Thyroid gland (tissue), 4 donors: ENCODE measurements around the gene KMT2B. TPM values are rescaled to one million over a fixed set of nuclear protein-coding genes. Genes with fewer than 3 reads are reported as not detected.
A peak's percentile ranks its signal among the peaks of the same experiment; 100 is the strongest.
"Not testable (repeated sequence)": the region's sequence is repeated elsewhere in the genome, so short reads cannot be mapped to it uniquely, and the experiment has no call there.

Experiments
- DNase-seq, 2 donors: peaks; one replicate each; pipeline ENCODE4 v3.0.0-alpha.2; 2019
- H3K27ac ChIP-seq, 3 donors: fragments of 200-600 bp; sonication (generic); 1 replicate in 2 of 3; 2 replicates in 1 of 3; pipeline ENCODE4 v1.5.1; 2016 to 2019; ENCODE audit warnings: mild to moderate bottlenecking in 1 of 3, moderate library complexity in 1 of 3
- H3K27me3 ChIP-seq: fragments of 200-600 bp; sonication (generic); one replicate; pipeline ENCODE4 v1.5.1; 2019
- H3K36me3 ChIP-seq, 2 donors: fragments of 200-600 bp; sonication (generic); one replicate each; pipeline ENCODE4 v1.5.1; 2016 to 2019
- H3K4me1 ChIP-seq, 2 donors: fragments of 200-600 bp; sonication (generic); one replicate each; pipeline ENCODE4 v1.5.1; 2017 to 2019
- H3K4me3 ChIP-seq, 3 donors: fragments of 200-600 bp; sonication (generic); replicated peaks in 1 of 3; 1 replicate in 2 of 3; 2 replicates in 1 of 3; pipeline ENCODE4 v1.5.1; 2016; ENCODE audit warnings: mild to moderate bottlenecking in 1 of 3
- H3K9me3 ChIP-seq: fragments of 200-600 bp; sonication (generic); one replicate; pipeline ENCODE4 v1.5.1; 2017
- POLR2A ChIP-seq, 2 donors: fragments of 450-650 bp; IDR thresholded peaks; one replicate each; pipeline ENCODE4 v1.6.1; 2017; ENCODE audit warnings: antibody characterized with exemption in 2 of 2, mild to moderate bottlenecking in 2 of 2, moderate library complexity in 1 of 2
- WGBS, 2 donors: methylation state at CpG; one replicate each; pipeline ENCODE4 v1.1.5; 2017; 5-methylcytosine and 5-hydroxymethylcytosine counted together
- intact Hi-C: fragments of 100-400 bp; cut with DNase I; formaldehyde crosslinking; loops from one replicate; pipeline ENCODE4 v1.15.1; 2023
- total RNA-seq, 4 donors: library from RNA; depleted of rRNA; stranded (reverse); fragments of >200 nt; gene quantifications; one replicate each; pipeline ENCODE4 v1.2.3, GENCODE V29; 2016
- TF ChIP-seq, protein P1 (sequence below), 6 experiments: fragments of 200-600 bp in 3 of 6; fragments of 450-650 bp in 3 of 6; sonication (generic) in 3 of 6; IDR thresholded peaks; one replicate each; pipeline ENCODE4 v1.5.1; 2016 to 2019; ENCODE audit warnings: antibody characterized with exemption in 6 of 6, mild to moderate bottlenecking in 2 of 6, inconsistent platforms in 1 of 6, moderate library complexity in 1 of 6

Gene KMT2B
- total RNA-seq, 4 donors from 2014 or later = 12.4 to 29.4 (median 19.7) TPM

DNA sequence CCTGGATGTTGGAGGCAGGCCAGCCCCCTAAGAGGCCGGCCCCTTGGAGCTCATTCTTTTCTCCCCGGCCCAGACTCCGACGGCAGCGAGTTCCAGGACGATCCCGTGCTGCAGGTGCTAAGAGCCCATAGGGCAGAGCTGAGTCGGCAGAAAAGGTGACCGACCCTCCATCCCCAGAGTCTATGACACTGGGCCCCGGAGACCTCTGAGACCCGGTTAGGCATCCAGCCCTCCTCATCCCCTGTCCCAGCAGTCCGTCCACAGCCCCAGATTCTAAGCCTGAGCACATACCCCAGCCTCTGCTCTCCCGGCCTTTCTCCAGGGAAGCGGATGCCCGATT, 50.2 kb downstream of the KMT2B start:
- DNase-seq = no peak
- WGBS, 2 donors = 57 to 69% methylated on average over 6 to 8 of the region's 15 CpGs
- TF ChIP-seq, protein P1, sequence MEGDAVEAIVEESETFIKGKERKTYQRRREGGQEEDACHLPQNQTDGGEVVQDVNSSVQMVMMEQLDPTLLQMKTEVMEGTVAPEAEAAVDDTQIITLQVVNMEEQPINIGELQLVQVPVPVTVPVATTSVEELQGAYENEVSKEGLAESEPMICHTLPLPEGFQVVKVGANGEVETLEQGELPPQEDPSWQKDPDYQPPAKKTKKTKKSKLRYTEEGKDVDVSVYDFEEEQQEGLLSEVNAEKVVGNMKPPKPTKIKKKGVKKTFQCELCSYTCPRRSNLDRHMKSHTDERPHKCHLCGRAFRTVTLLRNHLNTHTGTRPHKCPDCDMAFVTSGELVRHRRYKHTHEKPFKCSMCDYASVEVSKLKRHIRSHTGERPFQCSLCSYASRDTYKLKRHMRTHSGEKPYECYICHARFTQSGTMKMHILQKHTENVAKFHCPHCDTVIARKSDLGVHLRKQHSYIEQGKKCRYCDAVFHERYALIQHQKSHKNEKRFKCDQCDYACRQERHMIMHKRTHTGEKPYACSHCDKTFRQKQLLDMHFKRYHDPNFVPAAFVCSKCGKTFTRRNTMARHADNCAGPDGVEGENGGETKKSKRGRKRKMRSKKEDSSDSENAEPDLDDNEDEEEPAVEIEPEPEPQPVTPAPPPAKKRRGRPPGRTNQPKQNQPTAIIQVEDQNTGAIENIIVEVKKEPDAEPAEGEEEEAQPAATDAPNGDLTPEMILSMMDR (IDR thresholded peaks at IDR 0.05) = no peak
- TF ChIP-seq POLR2A (IDR thresholded peaks at IDR 0.05) = no peak
- Histone ChIP-seq H3K36me3 (peaks cover 0 to 7% of the 10 kb centered on the region in 2 donors), H3K9me3 (no peaks in the 10 kb centered on the region), H3K27me3 (no peaks in the 10 kb centered on the region), H3K4me3 (no peak overlapping the region), H3K27ac (peak overlapping the region; percentile 1 to 24 (median 18)), H3K4me1 (peaks cover 7 to 8% of the 10 kb centered on the region in 2 donors)
- intact Hi-C loops = no loop called here

DNA sequence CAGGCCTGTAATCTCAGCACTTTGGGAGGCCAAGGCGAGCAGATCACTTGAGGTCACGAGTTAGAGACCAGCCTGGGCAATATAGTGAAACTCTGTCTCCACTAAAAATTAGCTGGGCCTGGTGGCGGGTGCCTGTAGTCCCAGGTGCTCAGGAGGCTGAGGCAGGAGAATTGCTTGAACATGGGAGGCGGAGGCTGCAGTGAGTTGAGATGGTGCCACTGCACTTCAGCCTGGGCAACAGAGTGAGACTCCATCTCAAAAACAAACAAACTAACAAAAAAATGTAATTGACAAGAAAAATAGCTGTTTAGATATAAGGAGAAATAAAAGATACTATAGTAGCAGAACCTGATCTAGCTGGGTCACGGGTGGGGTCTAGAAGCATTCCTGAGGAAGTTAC, 54.6 kb downstream of the KMT2B start:
- peaks cover 13 to 16% of the 10 kb centered on the region in 2 donors for H3K4me1 ChIP-seq
- H3K27ac ChIP-seq, DNase-seq, H3K4me3 ChIP-seq, H3K9me3 ChIP-seq, H3K27me3 ChIP-seq, H3K36me3 ChIP-seq, intact Hi-C loops: not testable (repeated sequence)
- 93 to 95% methylated on average over 5 of the region's 5 CpGs for WGBS, 2 donors

DNA sequence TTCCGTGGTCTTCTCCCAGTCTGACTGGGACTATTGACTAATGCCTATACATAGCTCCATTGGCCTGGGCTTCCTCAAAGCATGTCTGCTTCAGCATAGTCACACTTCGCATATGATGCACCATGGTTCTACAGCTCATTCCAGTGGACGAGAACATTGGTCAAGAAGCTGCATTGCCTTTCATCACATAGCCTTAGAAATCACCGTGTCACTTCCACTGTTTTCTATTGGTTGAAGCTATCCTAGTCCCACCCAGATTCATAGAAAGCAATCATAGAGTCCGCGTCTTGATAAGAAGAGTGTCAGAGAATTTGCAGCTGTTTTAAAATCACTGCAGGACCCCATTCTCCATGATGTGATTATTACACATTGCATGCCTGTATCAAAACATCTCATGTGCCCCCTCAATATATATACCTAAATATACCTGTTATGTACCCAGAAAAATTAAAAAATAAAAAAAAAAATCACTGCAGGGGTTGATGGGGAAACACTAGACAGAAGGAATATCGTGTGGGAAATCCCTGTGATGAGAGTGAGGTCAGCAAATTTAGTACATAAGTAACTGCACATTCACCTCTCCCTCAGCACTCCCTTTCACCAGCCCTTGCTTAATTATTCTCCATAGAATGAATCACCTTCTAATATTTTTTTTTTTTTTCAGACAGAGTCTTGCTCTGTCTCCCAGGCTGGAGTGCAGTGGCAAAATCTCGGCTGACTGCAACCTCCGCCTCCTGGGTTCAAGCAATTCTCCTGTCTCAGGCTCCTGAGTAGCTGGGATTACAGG, 55.4 kb downstream of the KMT2B start:
- TF ChIP-seq, protein P1 (IDR thresholded peaks at IDR 0.05) = no peak
- TF ChIP-seq POLR2A (IDR thresholded peaks at IDR 0.05) = no peak
- WGBS, 2 donors = 62 to 68% methylated on average over 9 of the region's 9 CpGs
- intact Hi-C loops = no loop called here

DNA sequence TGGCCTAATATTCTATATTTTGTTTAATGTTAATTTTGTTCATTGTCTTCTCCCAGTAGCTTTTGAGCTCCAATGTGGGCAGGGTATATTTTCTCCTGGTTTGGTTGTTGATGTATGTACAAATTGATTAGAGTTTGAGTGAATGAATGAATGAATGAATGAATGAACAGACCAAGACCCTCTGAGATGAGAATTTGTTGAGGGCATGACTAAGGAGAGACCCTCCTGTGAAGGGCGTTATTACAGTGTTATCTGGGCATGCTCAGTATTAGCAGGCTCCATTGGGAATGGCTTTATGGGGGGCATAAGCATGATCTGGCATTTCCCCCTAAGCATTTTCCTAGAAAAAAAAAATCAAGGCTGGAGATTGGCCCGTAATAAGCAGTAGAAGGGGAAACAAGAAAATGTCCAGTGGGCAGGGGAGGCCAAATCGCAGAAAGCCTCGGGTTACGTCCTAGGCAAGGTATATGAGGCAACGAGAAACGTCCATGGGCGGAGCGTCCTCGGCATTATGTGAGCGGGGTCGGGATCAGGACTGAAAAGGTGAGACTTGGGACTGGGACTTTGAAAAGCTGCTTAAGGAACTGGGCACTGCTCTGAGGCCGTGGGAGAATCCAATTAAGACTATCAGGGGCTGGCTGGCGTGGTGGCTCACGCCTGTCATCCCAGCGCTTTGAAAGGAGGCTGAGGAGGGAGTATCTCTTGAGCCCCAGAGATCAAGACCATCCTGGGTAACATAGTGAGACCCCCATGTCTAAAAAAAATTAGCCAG, 56.7 kb downstream of the KMT2B start:
- intact Hi-C loops = no loop called here
- no peaks in the 10 kb centered on the region for H3K36me3 ChIP-seq
- H3K9me3 ChIP-seq = no peaks in the 10 kb centered on the region
- H3K4me1 ChIP-seq = peaks cover 6 to 8% of the 10 kb centered on the region in 2 donors
- 49 to 52% methylated on average over 16 of the region's 16 CpGs for WGBS, 2 donors
- H3K27ac ChIP-seq = no peak overlapping the region
- H3K27me3 ChIP-seq = no peaks in the 10 kb centered on the region
- no peak for TF ChIP-seq POLR2A (IDR thresholded peaks at IDR 0.05)
- TF ChIP-seq, protein P1 (IDR thresholded peaks at IDR 0.05) = no peak
- DNase-seq = no peak
- no peak overlapping the region for H3K4me3 ChIP-seq

More for the DNA sequence above, 55.4 kb downstream of the KMT2B start:
- no peaks in the 10 kb centered on the region for H3K9me3 ChIP-seq
- peaks cover 7 to 10% of the 10 kb centered on the region in 2 donors for H3K4me1 ChIP-seq
- H3K4me3 ChIP-seq = no peak overlapping the region
- no peaks in the 10 kb centered on the region for H3K27me3 ChIP-seq
- H3K27ac ChIP-seq = no peak overlapping the region
- DNase-seq = no peak
- H3K36me3 ChIP-seq = no peaks in the 10 kb centered on the region

DNA sequence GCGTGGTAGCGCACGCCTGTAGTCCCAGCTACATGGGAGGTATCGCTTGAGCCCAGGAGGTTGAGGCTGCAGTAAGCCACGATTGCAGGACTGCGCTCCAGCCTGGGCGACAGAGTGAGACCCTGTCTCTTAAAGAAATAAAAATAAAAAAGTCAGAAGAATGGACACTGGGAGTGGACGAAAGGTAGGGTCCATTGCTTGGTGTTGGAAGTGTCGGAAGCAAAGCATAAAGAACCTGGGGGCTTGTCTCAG, 57.2 kb downstream of the KMT2B start:
- TF ChIP-seq, protein P1 (IDR thresholded peaks at IDR 0.05) = no peak
- no peak for TF ChIP-seq POLR2A (IDR thresholded peaks at IDR 0.05)
- intact Hi-C loops = no loop called here

More for the DNA sequence above, 57.2 kb downstream of the KMT2B start:
- Histone ChIP-seq H3K4me1 (peaks cover 6 to 8% of the 10 kb centered on the region in 2 donors), H3K4me3 (no peak overlapping the region), H3K36me3 (no peaks in the 10 kb centered on the region), H3K9me3 (no peaks in the 10 kb centered on the region), H3K27me3 (no peaks in the 10 kb centered on the region), H3K27ac (no peak overlapping the region)
- 25 to 40% methylated on average over 9 of the region's 9 CpGs for WGBS, 2 donors
- no peak for DNase-seq
